WTC11 (cell line): ENCODE measurements around the gene ZBTB7B. TPM values are rescaled to one million over a fixed set of nuclear protein-coding genes. Genes with fewer than 3 reads are reported as not detected.
A peak's percentile ranks its signal among the peaks of the same experiment; 100 is the strongest.

Experiments
- ATAC-seq: fragments of 200-7000 bp; cut with Tn5 transposase; 2 replicates; pipeline ENCODE4 v1.10.0; 2021; ENCODE audit warnings: mild to moderate bottlenecking, moderate library complexity
- CTCF ChIA-PET: fragments of 300-600 bp; sonication (Branson Sonifier 250); formaldehyde crosslinking; loops from one replicate; lab custom pipeline; 2021; ENCODE audit warnings: antibody characterized with exemption; lab: Charles Lee
- POLR2A ChIA-PET: fragments of 350-600 bp; sonication (Branson Sonifier 250); formaldehyde crosslinking; loops from one replicate; lab custom pipeline; 2021; ENCODE audit warnings: antibody characterized with exemption; lab: Charles Lee
- DNase-seq: peaks from one replicate; pipeline ENCODE4 v3.0.0; 2021; ENCODE audit warnings: low spot score
- H3K27ac Mint-ChIP-seq: 2 replicates; pipeline ENCODE4 v1.8.0; 2021; ENCODE audit warnings: mixed read lengths
- H3K27me3 Mint-ChIP-seq: 2 replicates; pipeline ENCODE4 v1.8.0; 2021; ENCODE audit warnings: low read depth, mild to moderate bottlenecking, moderate library complexity, mixed read lengths
- H3K36me3 Mint-ChIP-seq: 2 replicates; pipeline ENCODE4 v1.8.0; 2021; ENCODE audit warnings: mixed read lengths
- H3K4me1 Mint-ChIP-seq: 2 replicates; pipeline ENCODE4 v1.8.0; 2022; ENCODE audit warnings: mixed read lengths
- H3K4me3 Mint-ChIP-seq: 2 replicates; pipeline ENCODE4 v1.8.0; 2021; ENCODE audit warnings: mild to moderate bottlenecking, moderate library complexity, mixed read lengths
- H3K9me3 Mint-ChIP-seq: 2 replicates; pipeline ENCODE4 v1.8.0; 2021; ENCODE audit warnings: mixed read lengths
- ATF6 ChIP-seq: sonication (generic); formaldehyde crosslinking; IDR thresholded peaks from 2 replicates; pipeline ENCODE4 v1.8.1; 2023; ENCODE audit warnings: mild to moderate bottlenecking, missing genetic modification reagents
- FOXK1 ChIP-seq: sonication (generic); formaldehyde crosslinking; IDR thresholded peaks from 2 replicates; pipeline ENCODE4 v1.8.0; 2022; ENCODE audit warnings: mild to moderate bottlenecking, moderate library complexity, missing genetic modification reagents
- GABPB1 ChIP-seq: sonication (generic); formaldehyde crosslinking; IDR thresholded peaks from 2 replicates; pipeline ENCODE4 v1.8.1; 2023; ENCODE audit warnings: mild to moderate bottlenecking, missing genetic modification reagents
- GRHL2 ChIP-seq: fragments of 250-450 bp; sonication (Bioruptor Pico); IDR thresholded peaks from 2 replicates; pipeline ENCODE4 v1.8.0; 2022; ENCODE audit warnings: mild to moderate bottlenecking, moderate library complexity; ENCODE audit not compliant: insufficient replicate concordance, severe bottlenecking
- HMGA2 ChIP-seq: fragments of 250-450 bp; sonication (Bioruptor Pico); IDR thresholded peaks from 2 replicates; pipeline ENCODE4 v1.4.0; 2021; ENCODE audit warnings: mild to moderate bottlenecking, moderate library complexity
- IRF2 ChIP-seq: sonication (generic); formaldehyde crosslinking; IDR thresholded peaks from 2 replicates; pipeline ENCODE4 v1.8.0; 2022; ENCODE audit warnings: low read depth, missing genetic modification reagents, borderline replicate concordance
- JAZF1 ChIP-seq: fragments of 250-450 bp; sonication (Bioruptor Pico); IDR thresholded peaks from 2 replicates; pipeline ENCODE4 v1.9.0; 2021; ENCODE audit warnings: moderate library complexity, mild to moderate bottlenecking, inconsistent platforms
- KAT7 ChIP-seq: sonication (generic); formaldehyde crosslinking; IDR thresholded peaks from 2 replicates; pipeline ENCODE4 v1.8.1; 2023; ENCODE audit warnings: missing genetic modification reagents, mild to moderate bottlenecking, borderline replicate concordance
- NFATC4 ChIP-seq: fragments of 250-450 bp; sonication (Bioruptor Pico); IDR thresholded peaks from 2 replicates; pipeline ENCODE4 v1.9.0; 2021; ENCODE audit warnings: mild to moderate bottlenecking
- NR3C1 ChIP-seq: sonication (generic); formaldehyde crosslinking; conservative IDR thresholded peaks from 2 replicates; pipeline ENCODE4 v1.8.1; 2023; ENCODE audit warnings: low read depth, mild to moderate bottlenecking, missing genetic modification reagents
- PREB ChIP-seq: sonication (generic); formaldehyde crosslinking; IDR thresholded peaks from 2 replicates; pipeline ENCODE4 v1.8.1; 2022; ENCODE audit warnings: mild to moderate bottlenecking, missing genetic modification reagents, moderate library complexity, borderline replicate concordance
- SMAD4 ChIP-seq: sonication (generic); formaldehyde crosslinking; IDR thresholded peaks from 2 replicates; pipeline ENCODE4 v1.8.0; 2022; ENCODE audit warnings: mild to moderate bottlenecking, missing genetic modification reagents
- SP1 ChIP-seq: sonication (generic); formaldehyde crosslinking; conservative IDR thresholded peaks from 2 replicates; pipeline ENCODE4 v1.8.1; 2022; ENCODE audit warnings: missing genetic modification reagents
- TEAD4 ChIP-seq: sonication (generic); formaldehyde crosslinking; IDR thresholded peaks from 2 replicates; pipeline ENCODE4 v1.8.0; 2022; ENCODE audit warnings: mild to moderate bottlenecking, missing genetic modification reagents
- ZBTB21 ChIP-seq: sonication (generic); formaldehyde crosslinking; IDR thresholded peaks from 2 replicates; pipeline ENCODE4 v1.8.1; 2023; ENCODE audit warnings: mild to moderate bottlenecking, missing genetic modification reagents, borderline replicate concordance
- ZNF138 ChIP-seq: sonication (generic); formaldehyde crosslinking; conservative IDR thresholded peaks from 2 replicates; pipeline ENCODE4 v1.8.1; 2022; ENCODE audit warnings: mild to moderate bottlenecking, moderate library complexity, missing genetic modification reagents
- ZNF232 ChIP-seq: sonication (generic); formaldehyde crosslinking; IDR thresholded peaks from 2 replicates; pipeline ENCODE4 v1.8.0; 2022; ENCODE audit warnings: mild to moderate bottlenecking, missing genetic modification reagents
- ZNF317 ChIP-seq: sonication (generic); formaldehyde crosslinking; IDR thresholded peaks from 2 replicates; pipeline ENCODE4 v1.8.1; 2023; ENCODE audit warnings: low read depth, mild to moderate bottlenecking, moderate library complexity, missing genetic modification reagents, borderline replicate concordance
- ZNF532 ChIP-seq: fragments of 250-450 bp; sonication (Bioruptor Pico); IDR thresholded peaks from 2 replicates; pipeline ENCODE4 v1.9.0; 2021; ENCODE audit warnings: mild to moderate bottlenecking, borderline replicate concordance
- total RNA-seq: library from RNA; stranded (reverse); gene quantifications from 3 replicates; pipeline ENCODE4 v1.2.3, GENCODE V29; 2021
- TF ChIP-seq, protein P1 (sequence below): sonication (generic); formaldehyde crosslinking; IDR thresholded peaks from 2 replicates; pipeline ENCODE4 v1.8.1; 2023; ENCODE audit warnings: mild to moderate bottlenecking, missing genetic modification reagents, moderate library complexity
- TF ChIP-seq, protein P2 (sequence below): fragments of 250-450 bp; sonication (Bioruptor Pico); IDR thresholded peaks from 2 replicates; pipeline ENCODE4 v1.9.0; 2021; ENCODE audit warnings: moderate library complexity, mild to moderate bottlenecking, inconsistent platforms, borderline replicate concordance
- TF ChIP-seq, protein P3 (sequence below): sonication (generic); formaldehyde crosslinking; conservative IDR thresholded peaks from 2 replicates; pipeline ENCODE4 v1.8.1; 2023; ENCODE audit warnings: mild to moderate bottlenecking, low read depth, missing genetic modification reagents, moderate library complexity

The ZBTB7B gene
- total RNA-seq, 1 experiment from 2014 or later = 29.8 TPM

GRCh38 chr1:155000726-155001424, 1.7 kb upstream of the ZBTB7B start:
- Mint-ChIP-seq H3K27me3 (no peaks in the 10 kb centered on the region; the same call in 1 of the 2 replicates), H3K4me1 (peaks cover 31% of the 10 kb centered on the region), H3K27ac (peak overlapping the region; percentile 63; the same call in 1 of the 2 replicates), H3K36me3 (no peaks in the 10 kb centered on the region), H3K9me3 (no peaks in the 10 kb centered on the region), H3K4me3 (peak overlapping the region; percentile 88)
- DNase-seq = peak; percentile 93
- ATAC-seq = peak; percentile 54
- ChIA-PET POLR2A (interaction anchor here (0.8 to 13.0 kb wide), 7 partner anchors 15 to 39 kb away, joined by 3 to 176 read pairs (median 21); partner anchors contain the start of genes CKS1B, FLAD1, PYGO2 and SHC1), CTCF (interaction anchor here (0.6 to 10.3 kb wide), 23 partner anchors 8 to 172 kb away, joined by 3 to 176 read pairs (median 10); partner anchors contain the start of genes ADAM15, FLAD1, KRTCAP2 and LENEP)
- TF ChIP-seq ATF6 (CRISPR knock-in tag) (no peak), SP1 (CRISPR knock-in tag) (peak; percentile 82), ZNF317 (CRISPR knock-in tag) (no peak), NR3C1 (CRISPR knock-in tag) (no peak), GABPB1 (CRISPR knock-in tag) (peak; percentile 22; the same call in 1 of the 2 replicates), PREB (no peak), SMAD4 (CRISPR knock-in tag) (no peak), ZNF138 (no peak), IRF2 (no peak), ZNF532 (CRISPR knock-in tag) (no peak), HMGA2 (CRISPR knock-in tag) (0 out of 2 replicates have a peak, but pooled peaks have one; percentile 14), TEAD4 (peak; percentile 55; the same call in 1 of the 2 replicates), GRHL2 (CRISPR knock-in tag) (no peak), JAZF1 (CRISPR knock-in tag) (no peak), KAT7 (CRISPR knock-in tag) (no peak), ZNF232 (CRISPR knock-in tag) (0 out of 2 replicates have a peak, but pooled peaks have one; percentile 29), NFATC4 (CRISPR knock-in tag) (no peak), FOXK1 (CRISPR knock-in tag) (0 out of 2 replicates have a peak, but pooled peaks have one; percentile 13), ZBTB21 (CRISPR knock-in tag) (no peak)
- TF ChIP-seq, protein P1, sequence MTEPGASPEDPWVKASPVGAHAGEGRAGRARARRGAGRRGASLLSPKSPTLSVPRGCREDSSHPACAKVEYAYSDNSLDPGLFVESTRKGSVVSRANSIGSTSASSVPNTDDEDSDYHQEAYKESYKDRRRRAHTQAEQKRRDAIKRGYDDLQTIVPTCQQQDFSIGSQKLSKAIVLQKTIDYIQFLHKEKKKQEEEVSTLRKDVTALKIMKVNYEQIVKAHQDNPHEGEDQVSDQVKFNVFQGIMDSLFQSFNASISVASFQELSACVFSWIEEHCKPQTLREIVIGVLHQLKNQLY (CRISPR knock-in tag) = no peak
- TF ChIP-seq, protein P2, sequence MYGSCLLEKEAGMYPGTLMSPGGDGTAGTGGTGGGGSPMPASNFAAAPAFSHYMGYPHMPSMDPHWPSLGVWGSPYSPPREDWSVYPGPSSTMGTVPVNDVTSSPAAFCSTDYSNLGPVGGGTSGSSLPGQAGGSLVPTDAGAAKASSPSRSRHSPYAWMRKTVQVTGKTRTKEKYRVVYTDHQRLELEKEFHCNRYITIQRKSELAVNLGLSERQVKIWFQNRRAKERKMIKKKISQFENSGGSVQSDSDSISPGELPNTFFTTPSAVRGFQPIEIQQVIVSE (CRISPR knock-in tag) = no peak
- TF ChIP-seq, protein P3, sequence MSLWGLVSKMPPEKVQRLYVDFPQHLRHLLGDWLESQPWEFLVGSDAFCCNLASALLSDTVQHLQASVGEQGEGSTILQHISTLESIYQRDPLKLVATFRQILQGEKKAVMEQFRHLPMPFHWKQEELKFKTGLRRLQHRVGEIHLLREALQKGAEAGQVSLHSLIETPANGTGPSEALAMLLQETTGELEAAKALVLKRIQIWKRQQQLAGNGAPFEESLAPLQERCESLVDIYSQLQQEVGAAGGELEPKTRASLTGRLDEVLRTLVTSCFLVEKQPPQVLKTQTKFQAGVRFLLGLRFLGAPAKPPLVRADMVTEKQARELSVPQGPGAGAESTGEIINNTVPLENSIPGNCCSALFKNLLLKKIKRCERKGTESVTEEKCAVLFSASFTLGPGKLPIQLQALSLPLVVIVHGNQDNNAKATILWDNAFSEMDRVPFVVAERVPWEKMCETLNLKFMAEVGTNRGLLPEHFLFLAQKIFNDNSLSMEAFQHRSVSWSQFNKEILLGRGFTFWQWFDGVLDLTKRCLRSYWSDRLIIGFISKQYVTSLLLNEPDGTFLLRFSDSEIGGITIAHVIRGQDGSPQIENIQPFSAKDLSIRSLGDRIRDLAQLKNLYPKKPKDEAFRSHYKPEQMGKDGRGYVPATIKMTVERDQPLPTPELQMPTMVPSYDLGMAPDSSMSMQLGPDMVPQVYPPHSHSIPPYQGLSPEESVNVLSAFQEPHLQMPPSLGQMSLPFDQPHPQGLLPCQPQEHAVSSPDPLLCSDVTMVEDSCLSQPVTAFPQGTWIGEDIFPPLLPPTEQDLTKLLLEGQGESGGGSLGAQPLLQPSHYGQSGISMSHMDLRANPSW (CRISPR knock-in tag) = no peak
